ENCODE data around the gene KLF2. TPM values are rescaled to one million over a fixed set of nuclear protein-coding genes. Genes with fewer than 3 reads are reported as not detected.
"Not testable (repeated sequence)": the region's sequence is repeated elsewhere in the genome, so short reads cannot be mapped to it uniquely, and the experiment has no call there.

KLF2 gene
- total RNA-seq, 5 donors from 2014 or later (not counting 1 experiment from before 2014, with no cell fraction given), result 612 to 721 (median 621) TPM

DNA sequence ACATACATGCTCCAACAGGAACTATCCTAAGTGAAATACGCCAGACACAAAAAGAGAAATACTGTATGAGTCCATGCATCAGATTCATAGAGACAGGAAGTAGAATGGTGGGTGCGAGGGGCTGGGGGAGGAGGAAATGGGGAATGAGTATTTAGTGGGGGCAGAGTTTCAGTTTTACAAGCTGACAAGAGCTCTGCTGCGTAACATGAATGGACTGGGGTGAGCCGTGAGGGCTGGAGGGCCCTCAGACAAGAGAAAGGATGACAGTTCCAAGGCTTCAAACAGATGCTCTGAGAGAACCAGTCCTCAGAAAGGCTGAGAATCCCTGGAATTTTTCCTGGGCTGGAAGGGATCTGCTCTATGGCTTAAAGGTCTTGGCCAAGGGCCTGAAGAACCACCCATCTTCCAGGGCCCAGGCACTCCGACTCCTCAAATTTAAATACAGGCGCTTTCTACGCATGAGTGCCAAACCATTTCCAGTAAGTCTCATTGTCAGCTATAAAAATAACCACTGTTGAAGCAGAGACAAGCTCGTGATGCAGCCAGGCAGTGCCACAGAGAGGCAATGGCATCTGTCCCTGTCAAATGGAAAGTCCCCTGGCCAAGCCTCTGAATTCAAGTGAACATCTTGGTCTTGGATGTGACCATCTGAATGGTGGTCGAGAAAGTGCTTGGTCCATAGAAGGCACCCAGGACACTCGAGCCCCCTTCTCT lies 17.5 kb downstream of the KLF2 start:
- Histone ChIP-seq H3K27ac (ENCODE audit: low read length) (peak overlapping the region; percentile 89), H3K36me3 (ENCODE audit: control insufficient read depth in 2 of 2, extremely low read depth in 1 of 2, insufficient read depth in 1 of 2, low read length in 1 of 2) (no peaks in the 10 kb centered on the region), H3K4me3 (ENCODE audit: control insufficient read depth in 1 of 2, extremely low read depth in 1 of 2, low read length in 1 of 2) (peak overlapping the region; percentile 1 to 12), H3K4me1 (ENCODE audit: control insufficient read depth in 1 of 2, extremely low read depth in 1 of 2, insufficient read depth in 2 of 2, low read length in 2 of 2) (peaks cover 24 to 81% of the 10 kb centered on the region in 2 experiments), H3K9me3 (no peaks in the 10 kb centered on the region), H3K27me3 (replicated peaks in 1 of 2; ENCODE audit: control insufficient read depth in 2 of 2, extremely low read depth in 1 of 2, insufficient read depth in 2 of 2, low read length in 1 of 2) (no peaks in the 10 kb centered on the region)
- ChIA-PET CTCF (interaction anchor here in 1 of 2 donors (0.9 to 2.2 kb wide), 8 partner anchors 12 to 95 kb away, joined by 3 to 10 read pairs (median 4); partner anchors contain the start of gene KLF2), POLR2A (interaction anchor here (0.6 to 2.0 kb wide), 10 partner anchors 9 to 113 kb away, joined by 3 to 10 read pairs (median 6); partner anchors contain the start of gene KLF2 (in 1 of the 2))
- peak in 29 of 35 experiments; percentile 29 to 74 (median 53) for DNase-seq
- peak overlapping the region; percentile 54 to 67 (median 60) for H3K4me3 Mint-ChIP-seq
- H3K9me3 Mint-ChIP-seq, result no peaks in the 10 kb centered on the region
- H3K4me1 Mint-ChIP-seq, result peaks cover 59 to 66% (median 64%) of the 10 kb centered on the region in 3 donors
- no peaks in the 10 kb centered on the region for H3K27me3 Mint-ChIP-seq
- H3K36me3 Mint-ChIP-seq, result no peaks in the 10 kb centered on the region
- peak overlapping the region; percentile 96 to 98 for H3K27ac Mint-ChIP-seq
- 16% methylated on average over 7 of the region's 10 CpGs for WGBS (ENCODE audit: insufficient coverage)
- peak; percentile 27 to 46 (median 36) for ATAC-seq (replicated peaks in 1 of 4)

DNA sequence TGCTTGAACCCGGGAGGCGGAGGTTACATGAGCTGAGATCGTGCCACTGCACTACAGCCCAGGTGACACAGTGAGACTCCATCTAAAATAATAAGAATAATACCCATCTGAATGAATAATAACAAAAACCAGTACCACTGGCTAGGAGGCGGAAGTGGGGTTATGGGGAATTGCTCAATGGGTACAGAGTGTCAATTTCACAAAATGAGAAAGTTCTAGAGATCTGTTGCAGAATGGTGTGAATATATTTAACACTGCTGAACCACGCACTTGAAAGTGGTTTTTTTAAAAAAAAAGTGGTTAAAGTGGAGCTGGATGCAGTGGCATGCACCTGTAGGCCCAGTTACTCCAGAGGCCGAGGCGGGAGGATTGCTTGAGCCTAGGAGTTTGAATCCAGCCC lies 18.5 kb downstream of the KLF2 start:
- no peaks in the 10 kb centered on the region for H3K27me3 ChIP-seq (replicated peaks in 1 of 2; ENCODE audit: control insufficient read depth in 2 of 2, extremely low read depth in 1 of 2, insufficient read depth in 2 of 2, low read length in 1 of 2)
- Mint-ChIP-seq H3K27ac (peak overlapping the region; percentile 65 to 98), H3K4me3 (peak overlapping the region in 1 of 3 donors; percentile 67), H3K27me3 (no peaks in the 10 kb centered on the region), H3K36me3 (no peaks in the 10 kb centered on the region), H3K4me1 (peaks cover 56 to 61% (median 59%) of the 10 kb centered on the region in 3 donors), H3K9me3 (no peaks in the 10 kb centered on the region)
- H3K9me3 ChIP-seq, result no peaks in the 10 kb centered on the region
- ATAC-seq (replicated peaks in 1 of 4) (no peak), DNase-seq (peak in 3 of 35 experiments; percentile 32 to 55 (median 38))
- H3K27ac ChIP-seq (ENCODE audit: low read length), result peak overlapping the region; percentile 89
- WGBS (ENCODE audit: insufficient coverage), result 33% methylated on average over 1 of the region's 7 CpGs
- POLR2A ChIA-PET, result interaction anchor here (1.2 to 2.0 kb wide), 5 partner anchors 10 to 19 kb away, joined by 4 to 10 read pairs (median 7); partner anchors contain the start of gene KLF2 (in 1 of the 2)
- CTCF ChIA-PET, result interaction anchor here in 1 of 2 donors (0.6 to 2.2 kb wide), 6 partner anchors 13 to 96 kb away, joined by 3 to 10 read pairs (median 5); no protein-coding TSS in a partner anchor
- no peak overlapping the region for H3K4me3 ChIP-seq (ENCODE audit: control insufficient read depth in 1 of 2, extremely low read depth in 1 of 2, low read length in 1 of 2)
- no peaks in the 10 kb centered on the region for H3K36me3 ChIP-seq (ENCODE audit: control insufficient read depth in 2 of 2, extremely low read depth in 1 of 2, insufficient read depth in 1 of 2, low read length in 1 of 2)
- peaks cover 15 to 72% of the 10 kb centered on the region in 2 experiments for H3K4me1 ChIP-seq (ENCODE audit: control insufficient read depth in 1 of 2, extremely low read depth in 1 of 2, insufficient read depth in 2 of 2, low read length in 2 of 2)

DNA sequence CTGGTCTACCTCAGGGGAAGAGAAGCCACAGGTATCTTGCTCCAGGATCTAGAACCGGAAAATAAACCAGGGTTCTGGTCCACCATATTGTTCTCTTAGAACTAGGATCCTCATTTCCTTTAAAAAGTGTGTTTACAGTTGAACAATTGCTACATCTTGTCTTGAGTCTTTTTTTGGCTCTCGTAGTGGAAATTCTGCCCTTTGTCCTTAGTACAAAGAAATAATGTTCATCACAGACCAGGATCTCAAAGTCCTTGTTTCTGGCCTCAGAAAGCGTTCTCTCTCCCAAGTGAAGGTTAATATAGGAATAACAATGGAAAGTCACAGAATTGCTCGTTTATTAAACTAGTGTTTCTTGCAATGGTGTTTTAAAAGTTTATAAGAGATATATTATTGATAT lies 20.8 kb downstream of the KLF2 start:
- no peaks in the 10 kb centered on the region for H3K9me3 ChIP-seq
- no peak overlapping the region for H3K4me3 ChIP-seq (ENCODE audit: control insufficient read depth in 1 of 2, extremely low read depth in 1 of 2, low read length in 1 of 2)
- H3K27me3 ChIP-seq (replicated peaks in 1 of 2; ENCODE audit: control insufficient read depth in 2 of 2, extremely low read depth in 1 of 2, insufficient read depth in 2 of 2, low read length in 1 of 2), result no peaks in the 10 kb centered on the region
- DNase-seq (no peak), ATAC-seq (replicated peaks in 1 of 4) (no peak)
- H3K27ac Mint-ChIP-seq, result peak overlapping the region; percentile 37 to 61
- H3K27ac ChIP-seq (ENCODE audit: low read length), result no peak overlapping the region
- no CpG with 5 or more reads among the region's 4 CpGs for WGBS (ENCODE audit: insufficient coverage)
- H3K4me3 Mint-ChIP-seq, result no peak overlapping the region
- H3K36me3 ChIP-seq (ENCODE audit: control insufficient read depth in 2 of 2, extremely low read depth in 1 of 2, insufficient read depth in 1 of 2, low read length in 1 of 2), result no peaks in the 10 kb centered on the region
- ChIA-PET CTCF (no interaction called here), POLR2A (interaction anchor here in 1 of 2 donors (0.6 kb wide), 2 partner anchors 21 to 302 kb away, joined by 3 to 4 read pairs; partner anchors contain the start of gene KLF2)
- no peaks in the 10 kb centered on the region for H3K27me3 Mint-ChIP-seq
- H3K9me3 Mint-ChIP-seq, result no peaks in the 10 kb centered on the region
- H3K4me1 Mint-ChIP-seq, result peaks cover 42 to 47% (median 45%) of the 10 kb centered on the region in 3 donors
- H3K36me3 Mint-ChIP-seq, result no peaks in the 10 kb centered on the region
- peaks cover 8 to 59% of the 10 kb centered on the region in 2 experiments for H3K4me1 ChIP-seq (ENCODE audit: control insufficient read depth in 1 of 2, extremely low read depth in 1 of 2, insufficient read depth in 2 of 2, low read length in 2 of 2)

- not testable (repeated sequence) for H3K27ac ChIP-seq (ENCODE audit: low read length)
- no CpG with 5 or more reads among the region's 4 CpGs for WGBS (ENCODE audit: insufficient coverage)
Measured at GRCh38 chr19:16347099-16347498, 22.5 kb downstream of the KLF2 start.

GRCh38 chr19:16347706-16348105 lies 23.1 kb downstream of the KLF2 start:
- ATAC-seq (replicated peaks in 1 of 4) (no peak), DNase-seq (no peak)
- Histone ChIP-seq H3K27ac (ENCODE audit: low read length) (no peak overlapping the region), H3K4me1 (ENCODE audit: control insufficient read depth in 1 of 2, extremely low read depth in 1 of 2, insufficient read depth in 2 of 2, low read length in 2 of 2) (peaks cover 7 to 48% of the 10 kb centered on the region in 2 experiments), H3K36me3 (ENCODE audit: control insufficient read depth in 2 of 2, extremely low read depth in 1 of 2, insufficient read depth in 1 of 2, low read length in 1 of 2) (no peaks in the 10 kb centered on the region), H3K9me3 (no peaks in the 10 kb centered on the region), H3K27me3 (replicated peaks in 1 of 2; ENCODE audit: control insufficient read depth in 2 of 2, extremely low read depth in 1 of 2, insufficient read depth in 2 of 2, low read length in 1 of 2) (no peaks in the 10 kb centered on the region), H3K4me3 (ENCODE audit: control insufficient read depth in 1 of 2, extremely low read depth in 1 of 2, low read length in 1 of 2) (no peak overlapping the region)
- Mint-ChIP-seq H3K4me1 (peaks cover 38 to 43% (median 42%) of the 10 kb centered on the region in 3 donors), H3K36me3 (peaks cover 3% of the 10 kb centered on the region), H3K27ac (no peak overlapping the region), H3K27me3 (no peaks in the 10 kb centered on the region), H3K9me3 (no peaks in the 10 kb centered on the region), H3K4me3 (no peak overlapping the region)
- WGBS (ENCODE audit: insufficient coverage), result 100% methylated on average over 1 of the region's 6 CpGs
- POLR2A ChIA-PET, result interaction anchor here in 1 of 2 donors (0.6 to 1.1 kb wide), 5 partner anchors 13 to 172 kb away, joined by 3 to 8 read pairs (median 3); no protein-coding TSS in a partner anchor
- CTCF ChIA-PET, result interaction anchor here in 1 of 2 donors (2.2 kb wide), 1 partner anchor 35 kb away, joined by 9 read pairs; no protein-coding TSS in a partner anchor

More at GRCh38 chr19:16347099-16347498, 22.5 kb downstream of the KLF2 start:
- not testable (repeated sequence) for H3K27ac Mint-ChIP-seq; H3K27me3 ChIP-seq (replicated peaks in 1 of 2; ENCODE audit: control insufficient read depth in 2 of 2, extremely low read depth in 1 of 2, insufficient read depth in 2 of 2, low read length in 1 of 2); H3K36me3 ChIP-seq (ENCODE audit: control insufficient read depth in 2 of 2, extremely low read depth in 1 of 2, insufficient read depth in 1 of 2, low read length in 1 of 2); H3K9me3 ChIP-seq; H3K9me3 Mint-ChIP-seq; DNase-seq; H3K27me3 Mint-ChIP-seq; ATAC-seq (replicated peaks in 1 of 4); H3K4me3 Mint-ChIP-seq; H3K36me3 Mint-ChIP-seq; H3K4me3 ChIP-seq (ENCODE audit: control insufficient read depth in 1 of 2, extremely low read depth in 1 of 2, low read length in 1 of 2)
- peaks cover 11 to 54% of the 10 kb centered on the region in 2 experiments for H3K4me1 ChIP-seq (ENCODE audit: control insufficient read depth in 1 of 2, extremely low read depth in 1 of 2, insufficient read depth in 2 of 2, low read length in 2 of 2)
- peaks cover 41 to 48% (median 46%) of the 10 kb centered on the region in 3 donors for H3K4me1 Mint-ChIP-seq
- CTCF ChIA-PET, result interaction anchor here in 1 of 2 donors (2.2 kb wide), 1 partner anchor 36 kb away, joined by 9 read pairs; no protein-coding TSS in a partner anchor
- POLR2A ChIA-PET, result interaction anchor here in 1 of 2 donors (0.7 to 1.1 kb wide), 3 partner anchors 14 to 36 kb away, joined by 3 read pairs; no protein-coding TSS in a partner anchor

GRCh38 chr19:16349551-16350152 lies 25.0 kb downstream of the KLF2 start:
- ATAC-seq (replicated peaks in 1 of 4) (no peak), DNase-seq (no peak)
- WGBS (ENCODE audit: insufficient coverage), result 93% methylated on average over 11 of the region's 13 CpGs
- Mint-ChIP-seq H3K4me3 (peak overlapping the region in 2 of 3 donors; percentile 39 to 50), H3K4me1 (peaks cover 38 to 48% (median 43%) of the 10 kb centered on the region in 3 donors), H3K36me3 (peaks cover 6% of the 10 kb centered on the region), H3K27ac (peak overlapping the region; percentile 66 to 87), H3K27me3 (no peaks in the 10 kb centered on the region), H3K9me3 (no peaks in the 10 kb centered on the region)
- Histone ChIP-seq H3K27ac (ENCODE audit: low read length) (no peak overlapping the region), H3K9me3 (no peaks in the 10 kb centered on the region), H3K27me3 (replicated peaks in 1 of 2; ENCODE audit: control insufficient read depth in 2 of 2, extremely low read depth in 1 of 2, insufficient read depth in 2 of 2, low read length in 1 of 2) (no peaks in the 10 kb centered on the region), H3K4me3 (ENCODE audit: control insufficient read depth in 1 of 2, extremely low read depth in 1 of 2, low read length in 1 of 2) (no peak overlapping the region), H3K4me1 (ENCODE audit: control insufficient read depth in 1 of 2, extremely low read depth in 1 of 2, insufficient read depth in 2 of 2, low read length in 2 of 2) (peaks cover 7 to 36% of the 10 kb centered on the region in 2 experiments), H3K36me3 (ENCODE audit: control insufficient read depth in 2 of 2, extremely low read depth in 1 of 2, insufficient read depth in 1 of 2, low read length in 1 of 2) (no peaks in the 10 kb centered on the region)
- ChIA-PET CTCF (no interaction called here), POLR2A (no interaction called here)

Measured in T-cell (primary cell).